GM19025 (cell line): ENCODE measurements around the gene ZBTB24.
"Not testable (repeated sequence)": the region's sequence is repeated elsewhere in the genome, so short reads cannot be mapped to it uniquely, and the experiment has no call there.

Source experiments
- ATAC-seq: cut with Tn5 transposase; IDR thresholded peaks from one replicate; pipeline ENCODE4 v1.9.1; 2021; ENCODE audit warnings: mild to moderate bottlenecking, low read depth, moderate library complexity; ENCODE audit not compliant: unreplicated experiment

Gene ZBTB24

GRCh38 chr6:109482905-109483734, at the start of gene ZBTB24:
Gene ZBTB24 (minus strand): TSS chr6:109483219. CDS start chr6:109482026, 1,193 bp downstream.
- ATAC-seq: peak; percentile 87

- ATAC-seq: no peak
These were observed 48.4 kb upstream of the ZBTB24 start for GRCh38 chr6:109531446-109531845.

GRCh38 chr6:109527989-109528388, 45.0 kb upstream of the ZBTB24 start:
- ATAC-seq: no peak

GRCh38 chr6:109526905-109527628, 44.0 kb upstream of the ZBTB24 start:
- ATAC-seq: no peak

- no peak for ATAC-seq
These were observed 41.1 kb upstream of the ZBTB24 start for GRCh38 chr6:109524129-109524528.

GRCh38 chr6:109523478-109523877, 40.5 kb upstream of the ZBTB24 start:
- ATAC-seq: no peak

- ATAC-seq: no peak
These were observed 38.1 kb upstream of the ZBTB24 start for GRCh38 chr6:109521080-109521479.

- ATAC-seq: not testable (repeated sequence)
These were observed 36.6 kb upstream of the ZBTB24 start for GRCh38 chr6:109519647-109520046.

GRCh38 chr6:109516929-109517328, 33.9 kb upstream of the ZBTB24 start:
- ATAC-seq: no peak

- ATAC-seq: no peak
These were observed 32.9 kb upstream of the ZBTB24 start for GRCh38 chr6:109515781-109516409.

GRCh38 chr6:109514946-109515345, 31.9 kb upstream of the ZBTB24 start:
- ATAC-seq: no peak

GRCh38 chr6:109513571-109514071, 30.6 kb upstream of the ZBTB24 start:
- no peak for ATAC-seq

GRCh38 chr6:109512271-109512817, 29.3 kb upstream of the ZBTB24 start:
- ATAC-seq: no peak

GRCh38 chr6:109511832-109512231, 28.8 kb upstream of the ZBTB24 start:
- no peak for ATAC-seq

GRCh38 chr6:109510358-109510757, 27.3 kb upstream of the ZBTB24 start:
- no peak for ATAC-seq

GRCh38 chr6:109508166-109508860, 25.3 kb upstream of the ZBTB24 start:
- ATAC-seq: no peak

GRCh38 chr6:109507490-109508072, 24.6 kb upstream of the ZBTB24 start:
- ATAC-seq: no peak

- ATAC-seq: no peak
These were observed 23.8 kb upstream of the ZBTB24 start for GRCh38 chr6:109506841-109507240.

- ATAC-seq: no peak
These were observed 23.3 kb upstream of the ZBTB24 start for GRCh38 chr6:109506314-109506713.
